GM12878 (cell line): ENCODE data around the gene CLEC4D. TPM values are rescaled to one million over a fixed set of nuclear protein-coding genes. Genes with fewer than 3 reads are reported as not detected.

ENCODE experiments used
- ATAC-seq: fragments of 200-7000 bp; cut with Tn5 transposase; 3 replicates; pipeline ENCODE4 v1.9.1; 2020; ENCODE audit warnings: mild to moderate bottlenecking, moderate library complexity
- BruUV-seq: library from RNA; stranded (reverse); fragments of 400-500 nt; replicated peaks from 2 replicates; lab custom pipeline; 2021; lab: Mats Ljungman, UMichigan
- CTCF ChIA-PET: fragments of 300-600 bp; sonication (Branson Sonifier 250); formaldehyde crosslinking; extraction: SDS; loops from one replicate; lab custom pipeline; 2021; ENCODE audit warnings: inconsistent platforms; lab: Yijun Ruan, JAX
- POLR2A ChIA-PET: fragments of 350-600 bp; formaldehyde crosslinking; extraction: SDS; loops from one replicate; lab custom pipeline; 2021; ENCODE audit warnings: inconsistent platforms; lab: Charles Lee
- RAD21 ChIA-PET: fragments of 300-600 bp; sonication (Branson Sonifier 250); formaldehyde crosslinking; loops from one replicate; lab custom pipeline; 2023; ENCODE audit warnings: antibody characterized with exemption; ENCODE audit not compliant: unreplicated experiment; lab: Charles Lee
- SMC1A ChIA-PET: fragments of 300-600 bp; sonication (Branson Sonifier 250); formaldehyde crosslinking; loops from one replicate; lab custom pipeline; 2023; ENCODE audit not compliant: unreplicated experiment, uncharacterized antibody; lab: Charles Lee
- DNase-seq: peaks from one replicate; pipeline ENCODE4 v3.0.0-alpha.2; 2011; ENCODE audit warnings: low read depth, low spot score
- FAIRE-seq: peaks from 3 replicates; lab custom pipeline; 2011; peaks lifted over from hg19 to GRCh38; lab: Jason Lieb, UNC
- H2AFZ ChIP-seq: 2 replicates; pipeline ENCODE4 v1.6.0; 2011; ENCODE audit warnings: low read depth, low read length, control low read depth; ENCODE audit not compliant: control insufficient read depth
- H3K27ac ChIP-seq: 2 replicates; pipeline ENCODE4 v1.5.1; 2011; ENCODE audit warnings: control low read depth; ENCODE audit not compliant: control insufficient read depth, insufficient read depth
- H3K27me3 ChIP-seq, 2 experiments: replicated peaks in 1 of 2; 2 replicates each; pipeline versions ENCODE4 v1.6.0 to v1.6.1; 2011; ENCODE audit warnings: low read length in 1 of 2; ENCODE audit not compliant: control insufficient read depth in 2 of 2, insufficient read depth in 2 of 2
- H3K36me3 ChIP-seq, 2 experiments: 2 replicates each; pipeline ENCODE4 v1.5.1; 2011; ENCODE audit warnings: low read length in 1 of 2; ENCODE audit not compliant: control insufficient read depth in 2 of 2, insufficient read depth in 2 of 2
- H3K4me1 ChIP-seq: 2 replicates; pipeline ENCODE4 v1.6.1; 2011; ENCODE audit warnings: mild to moderate bottlenecking, low read length, moderate library complexity, mixed read lengths; ENCODE audit not compliant: control insufficient read depth, insufficient read depth
- H3K4me2 ChIP-seq: 2 replicates; pipeline ENCODE4 v1.6.0; 2011; ENCODE audit warnings: control low read depth; ENCODE audit not compliant: control insufficient read depth, insufficient read depth
- H3K4me3 ChIP-seq: fragments of 200-600 bp; sonication (generic); 2 replicates; pipeline ENCODE4 v1.5.1; 2016
- H3K79me2 ChIP-seq: 2 replicates; pipeline ENCODE4 v1.6.0; 2011; ENCODE audit warnings: low read length; ENCODE audit not compliant: control insufficient read depth, insufficient read depth
- H3K9ac ChIP-seq: 2 replicates; pipeline ENCODE4 v1.8.0; 2011; ENCODE audit warnings: low read length, control low read depth, mixed read lengths; ENCODE audit not compliant: control insufficient read depth, insufficient read depth
- H3K9me3 ChIP-seq: replicated peaks from 3 replicates; pipeline ENCODE4 v1.5.1; 2011; ENCODE audit warnings: mild to moderate bottlenecking, low read length; ENCODE audit not compliant: control insufficient read depth, insufficient read depth
- H4K20me1 ChIP-seq: 2 replicates; pipeline ENCODE4 v1.6.0; 2011; ENCODE audit not compliant: control insufficient read depth, insufficient read depth
- ATF2 ChIP-seq: IDR thresholded peaks from 2 replicates; pipeline ENCODE4 v1.6.1; 2012; ENCODE audit warnings: low read length, inconsistent platforms
- ATF7 ChIP-seq: fragments of 450-650 bp; IDR thresholded peaks from 2 replicates; pipeline ENCODE4 v1.6.1; 2016; ENCODE audit warnings: low read depth, mild to moderate bottlenecking
- BRCA1 ChIP-seq: IDR thresholded peaks from 2 replicates; pipeline ENCODE4 v1.6.1; 2011; ENCODE audit warnings: low read depth, low read length, improper control_type of control experiment
- FOXM1 ChIP-seq: IDR thresholded peaks from 2 replicates; pipeline ENCODE4 v1.6.1; 2012; ENCODE audit warnings: low read depth, mild to moderate bottlenecking, inconsistent platforms, low read length, moderate library complexity
- IRF4 ChIP-seq: IDR thresholded peaks from 2 replicates; pipeline ENCODE4 v1.6.1; 2011; ENCODE audit warnings: low read depth, low read length
- KLF5 ChIP-seq: fragments of 450-650 bp; IDR thresholded peaks from 2 replicates; pipeline ENCODE4 v1.6.1; 2014; ENCODE audit warnings: mild to moderate bottlenecking; ENCODE audit not compliant: partially characterized antibody
- MEF2A ChIP-seq: IDR thresholded peaks from 2 replicates; pipeline ENCODE4 v1.6.1; 2011; ENCODE audit warnings: low read depth, mild to moderate bottlenecking, low read length, moderate library complexity; ENCODE audit not compliant: insufficient read depth
- MLLT1 ChIP-seq: fragments of 450-650 bp; IDR thresholded peaks from 2 replicates; pipeline ENCODE4 v1.6.1; 2016; ENCODE audit warnings: mild to moderate bottlenecking
- NFYB ChIP-seq: IDR thresholded peaks from 2 replicates; pipeline ENCODE4 v1.6.1; 2011; ENCODE audit warnings: low read depth, mild to moderate bottlenecking, low read length, improper control_type of control experiment, moderate library complexity; ENCODE audit not compliant: insufficient read depth
- NR2F1 ChIP-seq: fragments of 450-650 bp; conservative IDR thresholded peaks from 2 replicates; pipeline ENCODE4 v1.6.1; 2017; ENCODE audit warnings: mild to moderate bottlenecking
- RB1 ChIP-seq: fragments of 450-650 bp; formaldehyde crosslinking; IDR thresholded peaks from 2 replicates; pipeline ENCODE4 v1.6.1; 2017; ENCODE audit warnings: mild to moderate bottlenecking, borderline replicate concordance
- STAT3 ChIP-seq: IDR thresholded peaks from 2 replicates; pipeline ENCODE4 v1.6.1; 2011; ENCODE audit warnings: low read depth, low read length, improper control_type of control experiment
- TCF7 ChIP-seq: IDR thresholded peaks from 2 replicates; pipeline ENCODE4 v1.6.1; 2014; ENCODE audit warnings: antibody characterized with exemption, borderline replicate concordance
- YBX1 ChIP-seq: fragments of 450-650 bp; IDR thresholded peaks from 2 replicates; pipeline ENCODE4 v1.6.1; 2016; ENCODE audit warnings: antibody characterized with exemption
- ZSCAN29 ChIP-seq: fragments of 450-650 bp; IDR thresholded peaks from 2 replicates; pipeline ENCODE4 v1.6.1; 2017; ENCODE audit warnings: mild to moderate bottlenecking, moderate library complexity
- WGBS: methylation state at CpG from one replicate; pipeline ENCODE4 v1.1.6; 2016; ENCODE audit warnings: low lambda C conversion rate; ENCODE audit not compliant: insufficient replicate concordance, insufficient coverage; ENCODE audit errors: missing lambda C conversion rate; 5-methylcytosine and 5-hydroxymethylcytosine counted together
- in situ Hi-C: fragments of 300-500 bp; cut with MboI; formaldehyde crosslinking; loops from 9 replicates; pipeline ENCODE4 v1.14.3; 2018; ENCODE audit warnings: mixed read lengths
- intact Hi-C: fragments of 100-400 bp; cut with micrococcal nuclease; formaldehyde crosslinking; loops from one replicate; pipeline ENCODE4 v1.14.2; 2022; ENCODE audit not compliant: unreplicated experiment
- polyA plus RNA-seq, 11 experiments: library from polyadenylated mRNA; depleted of rRNA in 4 of 11; unstranded in 6 of 11; stranded (reverse) in 5 of 11; fragments of >200 nt; fragmentation: Nextera tagmentation in 4 of 11; fragmentation: Illumina TruSeq in 1 of 11; extraction: Ambion mirVana in 4 of 11; extraction: Trizol in 1 of 11; gene quantifications; 1 replicate in 1 of 11; 2 replicates in 10 of 11; pipeline versions ENCODE4 v1.2.1 to v1.2.3, GENCODE V29; 2011 to 2016; ENCODE audit warnings: inconsistent platforms in 2 of 11, missing spikeins in 2 of 11, low read depth in 1 of 11
- total RNA-seq, 4 experiments: library from RNA; depleted of rRNA in 3 of 4; stranded (reverse); fragments of >200 nt in 3 of 4; fragmentation: Illumina TruSeq in 1 of 4; extraction: Trizol in 1 of 4; gene quantifications; 2 replicates each; pipeline versions ENCODE4 v1.2.1 to v1.2.3, GENCODE V29; 2013 to 2021
- TF ChIP-seq, protein P1 (sequence below): fragments of 450-650 bp; IDR thresholded peaks from 2 replicates; pipeline ENCODE4 v1.6.1; 2018; ENCODE audit warnings: borderline replicate concordance, mild to moderate bottlenecking; ENCODE audit not compliant: partially characterized antibody
- TF ChIP-seq, protein P2 (sequence below): fragments of 450-650 bp; IDR thresholded peaks from 2 replicates; pipeline ENCODE4 v1.6.1; 2017; ENCODE audit warnings: borderline replicate concordance

CLEC4D gene
- total and polyA plus RNA-seq, 10 of the 15 experiments (the other 5 are each of a cell fraction or from before 2014, with no cell fraction given): not detected

- Histone ChIP-seq H3K4me3 (no peak overlapping the region), H3K9me3 (no peaks in the 10 kb centered on the region), H3K4me1 (no peaks in the 10 kb centered on the region), H3K4me2 (no peak overlapping the region), H3K9ac (no peak overlapping the region), H3K27me3 (peaks cover 0 to 5% of the 10 kb centered on the region in 2 experiments; a peak in 2 of 4 replicates), H2AFZ (no peak overlapping the region), H3K36me3 (no peaks in the 10 kb centered on the region), H3K79me2 (no peaks in the 10 kb centered on the region), H3K27ac (no peak overlapping the region), H4K20me1 (no peaks in the 10 kb centered on the region)
- RAD21 ChIA-PET: no interaction called here
- CTCF ChIA-PET: interaction anchor here (0.6 kb wide), 1 partner anchor 101 kb away, joined by 3 read pairs; no protein-coding TSS in a partner anchor
- DNase-seq: no peak
- no peak; the same call in 2 of the 3 replicates for ATAC-seq
- intact Hi-C loops: no loop called here
- WGBS: 11% methylated on average over 12 of the region's 12 CpGs
- BruUV-seq: no TSS peak
- SMC1A ChIA-PET: no interaction called here
- in situ Hi-C loops: no loop called here
- no peak for FAIRE-seq
- POLR2A ChIA-PET: interaction anchor here (0.7 kb wide), 1 partner anchor 1534 kb away, joined by 4 read pairs; no protein-coding TSS in a partner anchor
- no peak for TF ChIP-seq TCF7
- TF ChIP-seq ATF2: no peak
- no peak for TF ChIP-seq BRCA1
- no peak for TF ChIP-seq FOXM1
- TF ChIP-seq KLF5: no peak
- no peak for TF ChIP-seq ZSCAN29
- TF ChIP-seq IRF4: no peak
- TF ChIP-seq, protein P1, sequence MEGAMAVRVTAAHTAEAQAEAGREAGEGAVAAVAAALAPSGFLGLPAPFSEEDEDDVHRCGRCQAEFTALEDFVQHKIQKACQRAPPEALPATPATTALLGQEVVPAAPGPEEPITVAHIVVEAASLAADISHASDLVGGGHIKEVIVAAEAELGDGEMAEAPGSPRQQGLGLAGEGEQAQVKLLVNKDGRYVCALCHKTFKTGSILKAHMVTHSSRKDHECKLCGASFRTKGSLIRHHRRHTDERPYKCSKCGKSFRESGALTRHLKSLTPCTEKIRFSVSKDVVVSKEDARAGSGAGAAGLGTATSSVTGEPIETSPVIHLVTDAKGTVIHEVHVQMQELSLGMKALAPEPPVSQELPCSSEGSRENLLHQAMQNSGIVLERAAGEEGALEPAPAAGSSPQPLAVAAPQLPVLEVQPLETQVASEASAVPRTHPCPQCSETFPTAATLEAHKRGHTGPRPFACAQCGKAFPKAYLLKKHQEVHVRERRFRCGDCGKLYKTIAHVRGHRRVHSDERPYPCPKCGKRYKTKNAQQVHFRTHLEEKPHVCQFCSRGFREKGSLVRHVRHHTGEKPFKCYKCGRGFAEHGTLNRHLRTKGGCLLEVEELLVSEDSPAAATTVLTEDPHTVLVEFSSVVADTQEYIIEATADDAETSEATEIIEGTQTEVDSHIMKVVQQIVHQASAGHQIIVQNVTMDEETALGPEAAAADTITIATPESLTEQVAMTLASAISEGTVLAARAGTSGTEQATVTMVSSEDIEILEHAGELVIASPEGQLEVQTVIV: no peak
- TF ChIP-seq, protein P2, sequence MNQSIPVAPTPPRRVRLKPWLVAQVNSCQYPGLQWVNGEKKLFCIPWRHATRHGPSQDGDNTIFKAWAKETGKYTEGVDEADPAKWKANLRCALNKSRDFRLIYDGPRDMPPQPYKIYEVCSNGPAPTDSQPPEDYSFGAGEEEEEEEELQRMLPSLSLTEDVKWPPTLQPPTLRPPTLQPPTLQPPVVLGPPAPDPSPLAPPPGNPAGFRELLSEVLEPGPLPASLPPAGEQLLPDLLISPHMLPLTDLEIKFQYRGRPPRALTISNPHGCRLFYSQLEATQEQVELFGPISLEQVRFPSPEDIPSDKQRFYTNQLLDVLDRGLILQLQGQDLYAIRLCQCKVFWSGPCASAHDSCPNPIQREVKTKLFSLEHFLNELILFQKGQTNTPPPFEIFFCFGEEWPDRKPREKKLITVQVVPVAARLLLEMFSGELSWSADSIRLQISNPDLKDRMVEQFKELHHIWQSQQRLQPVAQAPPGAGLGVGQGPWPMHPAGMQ: no peak
- TF ChIP-seq MLLT1: no peak
- no peak for TF ChIP-seq NR2F1
- TF ChIP-seq STAT3: no peak
- TF ChIP-seq YBX1: no peak
- TF ChIP-seq ATF7: no peak
- TF ChIP-seq NFYB: no peak
- no peak for TF ChIP-seq RB1
- no peak for TF ChIP-seq MEF2A
Measured at GRCh38 chr12:8508910-8509841, 4.1 kb upstream of the CLEC4D start.
